Inflammatory macrophage treated with lipopolysaccharide for 4 hours (primary cell): Measurements from ENCODE around the gene CCDC71.

Source experiments
- DNase-seq: peaks from one replicate; pipeline ENCODE4 v3.0.0-alpha.2; 2020

CCDC71 gene

DNA sequence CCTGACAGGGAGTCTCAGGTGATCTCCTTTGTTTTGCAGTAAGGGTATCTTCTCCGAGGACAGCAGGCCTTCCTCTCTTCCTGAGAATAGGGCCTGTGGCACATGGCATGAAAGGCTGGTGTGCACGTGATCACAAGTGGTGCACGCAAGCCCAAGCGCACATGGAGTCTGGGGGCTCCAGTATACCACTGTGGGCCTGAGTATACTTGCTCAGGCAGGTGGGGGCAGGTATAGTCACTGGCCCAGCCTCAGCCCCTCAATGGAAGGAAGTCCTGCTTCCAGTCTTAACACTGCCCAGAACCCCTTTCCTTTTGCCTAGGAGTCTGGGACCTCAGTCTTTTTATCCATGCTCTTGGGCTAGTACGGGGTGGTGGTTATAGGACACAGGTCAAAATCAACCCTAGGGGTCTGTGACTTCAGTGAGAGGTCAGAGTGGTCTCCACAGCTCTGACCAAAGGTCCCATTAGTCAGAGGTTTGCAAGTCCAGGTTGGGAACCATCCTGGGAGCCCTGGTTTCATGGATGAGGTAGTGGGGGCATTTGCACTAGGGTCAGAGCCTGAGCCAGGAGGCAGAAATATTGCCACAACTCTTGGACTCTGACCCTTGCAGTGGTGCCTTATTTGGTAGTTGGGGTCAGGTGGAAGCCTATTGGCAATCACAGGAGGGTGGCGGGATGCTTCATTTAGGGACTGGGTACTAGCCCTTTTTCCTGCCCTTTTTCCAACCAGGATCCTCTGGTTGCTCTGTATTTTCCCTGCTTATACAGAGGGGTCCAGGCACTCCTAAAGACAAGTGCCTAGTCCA, 823 bp upstream of the CCDC71 start:
- DNase-seq: no peak

DNA sequence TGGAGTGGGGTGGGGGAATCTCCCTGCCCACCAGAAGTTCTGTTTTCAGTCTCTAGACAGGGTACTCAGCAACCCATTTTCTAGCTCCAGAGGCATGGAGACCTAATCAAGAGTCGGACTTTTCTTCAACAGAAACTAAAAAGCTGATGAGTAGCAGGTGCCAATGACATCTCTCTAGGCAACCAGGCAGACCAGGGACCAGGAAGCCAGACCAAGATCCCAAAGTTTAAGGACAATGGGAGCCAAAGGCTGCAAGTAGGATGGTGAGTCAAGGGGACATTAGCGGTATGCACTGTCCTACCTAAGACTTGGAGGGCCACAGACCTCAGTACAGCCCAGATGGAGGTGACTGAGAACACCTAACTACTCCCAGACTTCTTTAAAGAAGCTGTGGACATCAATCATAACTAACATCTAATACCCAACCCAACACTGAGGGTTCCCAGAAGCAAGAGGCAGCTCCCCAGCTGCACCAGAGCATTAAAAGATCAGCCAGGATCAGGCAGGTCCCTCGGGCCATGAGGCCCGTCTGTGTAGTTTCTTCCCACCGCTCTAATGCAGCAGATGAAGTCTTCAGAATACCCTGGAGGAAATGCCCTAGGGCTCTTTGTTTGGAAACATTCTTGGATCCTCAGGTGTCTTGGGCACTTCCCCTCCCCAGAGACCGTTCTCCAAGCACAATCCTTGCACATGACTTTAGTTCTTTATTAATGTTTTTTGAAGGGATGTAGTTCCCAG, 979 bp downstream of the CCDC71 start:
- DNase-seq: no peak

DNA sequence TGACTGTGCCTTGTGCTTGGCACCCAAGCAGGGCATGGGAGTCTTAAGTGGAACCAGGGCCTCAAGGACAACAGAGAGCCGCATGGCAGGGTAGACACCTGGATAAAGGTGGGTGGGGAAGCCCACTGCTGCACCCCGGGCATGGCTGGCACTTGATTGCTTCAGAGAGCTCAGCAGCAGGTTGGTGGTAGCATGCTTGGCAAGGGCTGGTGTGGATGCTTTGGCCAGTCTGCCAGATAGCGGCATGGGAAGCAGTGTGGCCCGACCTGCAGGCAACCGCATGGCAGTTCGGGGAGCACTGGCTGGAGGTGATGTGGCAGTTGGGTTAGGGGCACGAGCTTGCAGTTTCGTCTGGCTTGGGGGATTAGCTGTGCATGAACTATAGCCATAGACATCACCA, 2.5 kb downstream of the CCDC71 start:
- no peak for DNase-seq

DNA sequence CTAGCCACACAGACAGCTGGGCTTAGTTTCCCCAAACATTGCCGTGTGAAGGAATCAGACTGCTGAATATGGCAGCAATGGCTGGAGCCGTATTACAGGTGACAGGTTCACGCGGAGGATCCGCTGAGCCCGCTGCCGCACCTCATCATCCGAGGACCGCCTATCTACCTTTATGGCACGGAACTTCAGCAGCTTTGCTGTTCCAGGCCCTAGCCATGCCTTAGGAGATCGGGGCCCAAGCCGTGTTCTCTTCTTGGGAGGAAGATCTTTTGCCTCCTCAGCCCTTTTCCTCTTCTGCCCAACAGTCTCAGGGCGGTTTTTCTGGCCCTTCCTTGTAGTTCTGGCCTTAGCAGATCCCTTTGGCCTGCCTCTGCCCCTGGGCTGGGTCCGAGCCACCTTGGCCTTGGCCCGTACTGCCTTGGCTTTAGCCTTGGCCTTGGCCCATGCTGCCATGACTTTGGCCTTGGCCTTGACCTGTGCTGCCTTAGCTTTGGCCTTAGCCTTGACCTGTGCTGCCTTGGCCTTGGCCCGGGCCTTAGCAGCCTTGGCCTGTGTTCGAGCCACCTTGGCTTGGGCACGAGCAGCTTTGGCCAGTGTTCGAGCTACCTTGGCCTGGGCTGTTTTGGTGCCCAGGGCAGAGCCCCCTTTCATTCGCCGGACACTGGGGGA, 3.2 kb downstream of the CCDC71 start:
- no peak for DNase-seq

DNA sequence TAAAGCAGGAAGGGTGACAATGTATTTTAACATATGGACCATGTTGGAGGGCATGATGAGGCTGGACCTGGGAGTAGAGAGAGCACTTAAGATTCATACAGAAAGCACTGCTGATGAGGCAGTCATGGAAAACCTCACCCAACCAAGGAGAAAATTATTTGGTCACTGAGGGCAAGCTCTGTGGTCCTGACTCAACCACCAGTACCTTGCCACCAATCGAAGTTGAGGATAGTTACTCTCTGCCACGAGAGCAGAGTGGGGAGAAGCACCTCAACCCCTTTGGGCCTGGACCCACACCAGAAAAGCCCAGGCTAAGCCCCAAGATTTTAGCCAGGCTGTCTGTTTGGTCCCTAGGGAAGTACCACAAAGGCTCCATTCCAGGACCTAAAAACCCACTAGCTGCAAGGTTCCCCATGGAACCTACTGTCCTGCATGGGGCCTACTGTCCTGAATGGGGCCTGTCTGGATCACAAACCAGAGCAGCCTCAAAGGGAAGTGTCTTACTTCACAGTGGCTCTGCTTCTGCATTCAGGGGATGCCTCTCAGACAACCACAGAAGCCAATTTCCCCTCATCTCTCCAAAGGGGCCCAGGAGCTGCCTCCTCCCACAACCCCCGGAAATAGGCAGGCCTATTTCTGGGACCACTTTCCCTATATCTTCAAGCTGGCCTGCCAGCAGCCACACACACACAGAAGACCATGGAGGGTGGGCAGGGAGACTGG, 4.2 kb downstream of the CCDC71 start:
- peak; percentile 19 for DNase-seq

DNA sequence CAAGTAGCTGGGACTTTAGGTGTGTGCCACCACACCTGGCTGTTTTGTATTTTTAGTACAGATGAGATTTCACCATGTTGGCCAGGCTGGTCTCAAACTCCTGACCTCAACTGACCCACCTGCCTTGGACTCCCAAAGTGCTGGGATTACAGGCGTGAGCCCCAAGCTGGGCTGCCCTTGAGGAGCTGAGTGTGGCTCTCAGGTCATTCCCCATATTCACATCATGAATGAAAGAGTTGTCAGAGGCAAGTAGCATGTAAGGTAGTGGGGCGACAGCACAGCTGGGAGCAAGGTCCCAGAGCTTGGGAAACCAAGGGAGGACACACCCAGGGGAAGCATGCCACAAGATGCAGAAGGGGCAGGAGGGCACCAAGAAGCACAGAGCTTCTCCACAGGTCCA, 4.9 kb downstream of the CCDC71 start:
- DNase-seq: no peak

DNA sequence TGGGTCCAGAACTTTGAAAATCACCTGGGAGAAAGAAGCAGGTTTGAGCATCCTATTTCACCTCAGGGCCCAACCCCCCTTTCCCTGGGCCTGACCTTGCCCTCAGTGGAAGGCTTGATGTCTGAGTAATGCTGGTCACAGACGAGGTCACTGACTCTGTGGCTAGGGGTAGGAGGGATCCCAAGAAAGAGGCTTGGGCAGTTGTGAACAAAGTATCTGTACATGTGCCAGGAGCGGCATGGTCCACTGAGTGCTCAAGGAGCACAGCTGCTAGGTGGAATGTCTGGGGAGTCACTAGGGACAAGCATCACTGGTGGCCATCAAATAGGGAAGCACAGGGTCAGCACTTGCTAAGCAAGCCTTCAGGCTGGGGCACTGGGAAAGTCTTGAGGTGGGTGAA, 7.3 kb downstream of the CCDC71 start:
- DNase-seq: no peak

DNA sequence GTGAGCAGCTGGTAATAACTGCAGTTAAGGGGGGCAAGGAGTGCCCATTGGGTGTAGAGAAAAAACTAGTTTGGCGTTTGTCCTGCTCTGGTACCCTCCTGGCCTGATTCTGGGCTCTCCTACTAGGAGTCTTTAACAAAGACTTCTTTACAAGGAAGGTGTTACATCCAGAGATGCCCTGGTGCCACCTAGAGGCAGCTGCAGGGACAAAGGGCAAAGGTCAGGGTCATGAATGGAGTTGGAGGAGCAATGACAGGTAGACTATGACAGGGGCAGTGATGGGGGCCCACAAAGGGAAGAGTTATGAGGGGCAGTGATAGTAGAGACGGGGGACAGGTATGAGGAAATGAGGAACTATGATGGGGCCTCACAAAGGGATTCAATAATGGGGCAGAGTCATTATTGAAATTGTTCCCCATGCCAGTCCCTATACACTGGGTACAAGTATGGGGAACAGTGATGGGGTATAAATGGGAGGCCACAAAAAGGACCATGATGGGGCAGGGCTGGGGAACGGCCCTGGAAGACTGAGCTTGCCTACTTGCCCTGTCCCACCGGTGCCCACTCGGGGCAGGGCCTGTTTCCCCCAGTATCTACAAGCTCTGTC, 7.9 kb downstream of the CCDC71 start:
- peak; percentile 44 for DNase-seq

DNA sequence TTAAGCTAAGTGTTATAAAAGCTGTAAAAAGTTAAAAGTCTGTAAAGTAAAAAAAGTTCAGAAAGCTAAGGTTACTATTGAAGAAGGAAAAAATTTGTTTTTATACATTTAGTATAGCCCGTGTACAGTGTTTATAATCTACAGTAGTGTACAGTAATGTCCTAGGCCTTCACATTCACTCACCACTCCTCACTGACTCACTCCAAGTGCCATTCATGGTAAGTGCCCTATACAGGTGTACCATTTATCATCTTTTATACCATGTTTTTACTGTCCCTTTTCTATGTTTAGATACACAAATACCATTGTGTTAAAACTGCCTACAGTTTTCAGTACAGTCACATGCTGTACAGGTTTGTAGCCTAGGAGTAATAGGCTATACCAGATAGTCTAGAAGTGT, 8.8 kb downstream of the CCDC71 start:
- no peak for DNase-seq

DNA sequence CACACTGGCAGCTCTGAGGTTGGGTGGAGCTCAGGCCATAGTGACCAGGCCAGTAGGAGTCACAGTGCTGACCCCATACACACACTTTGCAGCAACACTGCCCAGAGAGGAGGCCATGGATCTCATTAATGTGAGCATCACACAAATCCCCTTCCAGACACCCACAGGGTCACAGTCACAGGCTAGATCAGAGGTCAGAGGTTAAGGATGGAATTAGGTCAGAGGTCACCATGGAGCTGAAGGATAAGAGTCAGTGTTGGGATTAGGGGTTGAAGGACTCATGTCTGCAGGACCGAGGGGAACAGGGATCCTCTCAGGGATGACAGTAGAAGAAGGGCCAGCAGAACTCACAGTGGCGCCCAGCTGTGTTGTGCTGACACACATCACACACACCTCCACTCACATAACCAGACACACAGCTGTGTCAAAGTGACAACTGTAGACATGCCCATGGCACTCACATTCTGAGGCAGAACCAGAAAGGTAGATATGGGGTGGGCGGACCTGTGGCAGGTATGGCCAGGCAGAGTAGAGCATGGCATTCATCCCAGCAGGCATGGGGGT, 12.7 kb downstream of the CCDC71 start:
- DNase-seq: no peak

DNA sequence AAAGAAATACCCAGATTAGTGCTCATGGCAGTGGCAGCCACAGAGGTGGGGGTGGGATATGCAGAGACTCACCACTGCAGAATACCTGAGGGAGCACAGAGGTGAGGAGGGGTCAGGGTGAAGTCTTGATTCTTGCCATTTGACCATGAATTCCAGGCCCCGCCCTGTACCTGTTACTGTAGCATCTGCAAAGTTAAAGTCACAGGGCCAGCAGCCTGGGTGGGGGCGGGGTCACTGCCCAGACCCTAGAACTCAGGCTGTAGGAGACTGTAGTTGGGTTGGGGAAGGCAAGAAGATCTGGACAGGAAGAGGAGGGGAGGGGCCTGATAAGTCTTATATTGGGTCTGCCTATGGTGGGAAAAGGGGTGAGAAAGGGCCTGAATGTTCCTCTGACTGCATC, 14.5 kb downstream of the CCDC71 start:
- DNase-seq: no peak

DNA sequence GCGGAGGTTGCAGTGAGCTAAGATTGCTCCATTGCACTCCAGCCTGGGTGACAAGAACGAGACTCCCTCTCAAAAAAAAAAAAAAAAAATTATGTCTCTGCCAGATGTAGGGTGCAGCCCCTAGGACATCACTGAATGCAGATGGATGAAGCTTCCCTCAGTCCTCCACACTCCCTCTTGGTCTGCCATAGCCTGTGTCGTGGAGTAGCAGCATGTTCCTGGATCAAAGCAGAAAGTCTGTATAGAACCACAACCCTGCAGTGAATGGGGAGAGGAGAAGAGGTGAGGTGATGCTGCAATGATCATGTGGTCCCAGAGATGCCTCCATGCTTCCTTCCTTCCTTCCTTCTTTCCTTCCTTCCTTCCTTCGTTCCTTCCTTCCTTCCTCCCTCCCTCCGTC, 18.0 kb downstream of the CCDC71 start:
- no peak for DNase-seq

DNA sequence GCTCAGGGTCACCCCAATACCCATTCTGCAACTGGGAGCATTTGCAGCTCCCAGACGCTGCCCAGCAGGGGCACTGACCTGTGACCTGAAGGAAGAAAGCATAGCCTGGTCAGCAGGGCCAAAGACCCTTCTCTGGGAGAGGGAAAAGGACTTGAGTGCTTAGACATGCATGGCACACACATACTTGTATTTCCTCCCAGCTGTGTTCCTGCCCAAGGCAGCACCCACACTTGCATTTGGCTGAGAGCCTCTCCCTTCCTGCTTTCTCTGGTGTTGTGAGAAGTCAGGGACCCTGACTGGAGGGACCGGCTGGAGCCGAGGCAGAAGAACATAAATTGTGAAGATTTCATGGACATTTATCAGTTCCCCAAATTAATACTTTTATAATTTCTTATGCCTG, 26.1 kb downstream of the CCDC71 start:
- no peak for DNase-seq

DNA sequence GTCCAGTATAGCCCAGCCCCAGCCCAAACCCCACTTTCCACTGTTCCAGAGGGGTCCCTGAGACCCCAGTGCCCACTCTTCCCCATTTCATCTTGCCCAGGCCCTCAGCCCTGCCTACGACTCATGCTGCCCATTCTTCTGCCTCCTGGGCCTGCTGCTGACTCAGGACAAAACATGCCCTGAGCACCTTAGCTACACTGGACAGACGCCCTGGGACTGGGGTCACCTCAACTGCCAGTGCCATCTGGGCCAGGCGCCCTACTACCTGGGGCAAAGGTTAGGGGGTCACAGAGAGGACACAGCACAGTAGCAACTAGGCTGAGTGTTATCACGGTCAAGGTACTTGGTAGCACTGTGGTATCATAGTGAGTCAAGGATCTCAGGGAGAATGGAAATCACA, 30.6 kb downstream of the CCDC71 start:
- DNase-seq: no peak

DNA sequence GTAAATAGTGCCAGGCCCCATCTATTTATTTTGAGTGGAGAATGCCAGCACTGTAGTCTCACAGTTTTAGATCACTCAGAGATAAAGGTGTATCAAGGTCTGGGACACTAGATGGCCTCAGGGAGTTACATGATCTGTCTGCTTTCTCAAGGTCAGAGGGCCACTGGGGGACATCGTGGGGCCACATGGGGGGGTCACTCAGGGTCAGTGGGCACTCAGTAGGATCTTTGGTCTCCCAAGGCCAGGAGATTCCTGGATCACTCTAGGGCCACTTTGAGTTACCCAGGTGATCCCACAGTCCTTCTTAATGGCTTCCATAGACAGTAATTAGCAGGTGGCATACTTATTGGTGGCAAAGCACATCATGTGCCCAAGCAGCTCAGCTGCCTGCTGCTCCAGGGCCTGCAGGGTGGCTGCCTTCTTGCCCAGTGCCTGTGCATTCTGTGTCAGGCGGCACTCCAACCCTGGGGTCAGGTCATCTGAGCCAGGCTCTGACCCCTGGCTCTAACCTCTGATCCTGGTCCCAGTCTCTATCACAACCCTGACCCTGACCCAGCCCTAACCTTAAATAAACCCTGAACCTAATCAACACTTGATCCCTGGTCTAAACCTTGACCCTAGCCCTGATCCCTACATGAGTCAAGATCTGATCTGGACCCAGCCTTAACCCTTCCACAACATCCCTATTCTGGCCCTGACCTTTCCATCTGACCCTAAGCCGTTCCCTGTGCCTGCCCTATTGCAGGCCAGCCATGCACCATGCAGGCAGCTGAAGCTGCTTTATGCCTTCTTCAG, 31.5 kb downstream of the CCDC71 start:
- DNase-seq: no peak

DNA sequence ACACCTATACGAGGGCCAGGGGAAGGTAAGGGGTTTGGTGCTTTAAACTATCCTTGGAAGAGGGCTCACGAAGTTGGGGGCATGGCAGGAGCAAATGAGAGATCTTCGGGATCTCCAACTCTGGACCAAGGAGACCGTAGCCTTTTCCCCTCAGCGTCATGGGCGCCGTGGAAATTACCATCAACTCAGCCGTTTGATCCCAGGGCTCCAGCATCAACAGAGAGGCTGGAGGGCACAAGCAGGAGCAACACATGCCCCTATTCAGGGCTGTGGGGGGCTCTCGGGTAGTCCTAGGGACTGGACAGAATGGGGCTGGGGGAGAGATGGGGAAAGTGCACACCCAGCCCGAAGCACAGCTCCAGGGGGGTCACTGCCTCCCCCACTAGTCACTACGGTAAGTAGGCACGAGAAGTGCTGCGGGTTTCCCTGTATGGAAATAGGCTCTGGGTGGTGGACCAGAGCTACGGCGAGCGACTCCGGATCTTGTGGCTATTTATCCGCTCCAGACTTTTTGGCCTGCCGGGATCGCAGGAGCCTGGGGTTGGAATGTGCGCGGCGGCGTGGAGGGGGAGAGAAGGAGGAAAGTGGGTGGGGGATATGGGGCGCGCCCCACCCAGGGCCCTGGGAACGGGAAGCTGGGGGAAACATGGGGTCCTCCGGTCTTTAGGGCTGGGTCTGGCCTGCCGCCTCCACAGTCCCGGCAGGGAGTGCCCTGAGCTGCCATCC, 32.7 kb downstream of the CCDC71 start:
- DNase-seq: peak; percentile 57

DNA sequence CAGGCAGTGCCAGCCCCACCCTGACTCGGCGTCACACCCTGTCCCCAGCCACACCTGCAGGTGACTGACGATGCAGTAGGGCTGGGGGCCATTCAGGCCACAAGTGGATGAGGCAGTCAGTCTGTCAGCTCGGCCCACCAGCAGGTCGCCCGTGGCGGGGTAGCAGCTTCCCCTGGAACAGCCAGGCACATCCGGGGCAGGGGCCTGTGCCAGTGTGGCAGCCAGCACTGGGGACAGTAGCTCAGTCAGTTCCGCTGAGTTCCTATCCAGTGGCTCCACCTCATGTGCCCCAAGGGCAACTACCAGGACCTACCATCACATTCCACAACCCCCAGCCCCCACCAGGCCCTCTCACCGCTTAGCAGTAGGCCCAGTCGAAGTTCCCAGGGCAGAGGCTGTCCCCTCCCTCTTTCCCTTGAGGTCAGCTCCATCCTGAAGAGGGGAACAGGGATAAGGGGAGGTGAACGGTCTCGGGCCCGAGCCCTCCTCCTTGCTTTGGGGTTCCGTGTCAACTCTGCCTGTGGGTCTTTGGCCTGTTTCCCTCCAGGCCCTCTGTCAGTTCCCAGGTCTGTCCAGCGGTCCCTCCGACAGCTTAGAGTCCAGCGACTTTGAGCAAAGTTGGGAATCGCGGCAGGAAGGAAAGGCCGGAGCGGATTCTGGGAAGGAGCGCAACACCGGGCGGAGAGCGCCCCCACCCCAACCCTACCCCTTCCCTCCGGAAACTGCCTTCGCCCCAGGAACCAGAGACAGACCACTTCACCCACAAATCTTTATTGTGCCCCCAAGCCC, 33.5 kb downstream of the CCDC71 start, which contains the start of gene LAMB2:
Gene LAMB2, minus strand, starts transcription at position 614 of the 789 bp plus-strand sequence. Its CDS starts 183 bp downstream, at position 431.
- peak; percentile 40 for DNase-seq

DNA sequence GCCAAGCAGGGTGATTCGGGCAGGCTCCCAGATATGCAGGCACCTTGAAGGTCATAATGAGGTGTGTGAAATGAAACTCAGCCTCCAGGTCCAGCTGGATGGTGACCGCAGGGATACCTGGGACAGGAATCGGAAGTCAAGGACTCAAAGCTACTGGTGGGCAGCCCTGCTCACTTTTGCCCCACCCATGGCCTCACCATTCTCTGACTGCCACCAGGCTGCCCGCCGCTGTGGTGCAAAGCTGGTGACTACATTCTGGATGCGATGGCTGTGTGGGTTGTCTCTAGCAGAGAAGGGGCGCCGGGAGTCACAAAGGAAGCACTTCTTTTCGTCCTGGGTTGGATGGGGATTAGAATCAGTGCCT, 34.1 kb downstream of the CCDC71 start:
- no peak for DNase-seq

DNA sequence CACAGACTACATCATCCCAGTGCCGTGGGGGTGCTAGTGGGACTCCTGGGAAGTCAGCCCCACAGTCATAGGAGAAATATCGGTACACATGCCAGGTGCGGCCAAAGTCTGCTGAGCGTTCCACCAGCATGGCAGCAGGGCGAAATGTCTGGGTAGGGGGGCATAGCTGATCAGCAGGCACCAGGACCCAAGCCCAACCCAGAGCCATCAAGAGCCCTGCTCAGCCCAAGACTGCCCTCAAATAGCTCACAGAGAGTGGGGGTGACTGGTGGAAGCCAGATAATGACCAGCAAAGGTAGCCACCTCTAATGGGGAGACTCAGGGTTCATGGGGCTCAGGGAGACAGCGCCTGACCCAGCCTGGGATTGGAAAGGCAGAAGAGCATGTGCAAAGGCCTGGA, 34.6 kb downstream of the CCDC71 start:
- no peak for DNase-seq

DNA sequence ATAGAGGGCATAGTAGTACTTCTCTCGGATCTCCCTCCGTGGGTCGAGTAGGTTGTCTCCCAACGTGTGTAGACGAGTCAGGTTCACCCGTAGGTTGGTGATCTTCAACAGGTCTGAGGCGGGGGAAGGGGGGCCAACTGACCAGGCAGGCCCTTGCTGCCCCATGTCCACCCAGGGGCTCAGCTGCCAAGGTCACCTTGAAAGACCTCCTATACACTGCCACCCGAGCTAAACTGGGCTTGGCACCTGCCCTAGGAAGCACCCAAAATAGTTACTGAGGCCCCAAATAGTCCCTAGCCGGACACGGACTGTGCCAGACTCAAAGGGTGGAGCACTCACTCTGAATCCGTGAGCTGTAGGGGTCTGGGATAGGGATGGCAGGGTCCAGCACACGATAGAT, 35.1 kb downstream of the CCDC71 start:
- no peak for DNase-seq
